A673 (cell line): Measurements from ENCODE around the gene RTL1. TPM values are rescaled to one million over a fixed set of nuclear protein-coding genes. Genes with fewer than 3 reads are reported as not detected.

Experiments
- BruUV-seq: library from RNA; stranded (reverse); fragments of 400-500 nt; replicated peaks from 2 replicates; lab custom pipeline; 2021; lab: Mats Ljungman, UMichigan
- CTCF ChIA-PET: fragments of 300-600 bp; sonication (Branson Sonifier 250); formaldehyde crosslinking; loops from one replicate; lab custom pipeline; 2022; ENCODE audit warnings: antibody characterized with exemption; lab: Charles Lee
- POLR2A ChIA-PET: fragments of 300-600 bp; sonication (Branson Sonifier 250); formaldehyde crosslinking; loops from one replicate; lab custom pipeline; 2022; ENCODE audit warnings: antibody characterized with exemption; ENCODE audit not compliant: low non-redundant PET; lab: Charles Lee
- DNase-seq: peaks from one replicate; pipeline ENCODE4 v3.0.0-alpha.2; 2015; ENCODE audit warnings: low spot score
- H3K27ac ChIP-seq: fragments of 200-600 bp; sonication (generic); 2 replicates; pipeline ENCODE4 v1.5.1; 2016; ENCODE audit warnings: mixed run types, low read depth, mild to moderate bottlenecking, mixed read lengths, antibody characterized with exemption, low read length; ENCODE audit not compliant: poor library complexity, severe bottlenecking
- H3K27me3 ChIP-seq: fragments of 200-600 bp; sonication (generic); replicated peaks from 2 replicates; pipeline ENCODE4 v1.6.1; 2017; ENCODE audit warnings: mixed run types, low read depth, mild to moderate bottlenecking, mixed read lengths, antibody characterized with exemption, low read length; ENCODE audit not compliant: insufficient read depth, poor library complexity
- H3K36me3 ChIP-seq: fragments of 200-600 bp; sonication (generic); 2 replicates; pipeline ENCODE4 v1.6.1; 2016; ENCODE audit warnings: mixed run types, mild to moderate bottlenecking, mixed read lengths, antibody characterized with exemption, low read length; ENCODE audit not compliant: insufficient read depth, poor library complexity, severe bottlenecking
- H3K4me1 ChIP-seq: fragments of 200-600 bp; sonication (generic); 2 replicates; pipeline ENCODE4 v1.6.1; 2017; ENCODE audit warnings: mixed run types, mild to moderate bottlenecking, mixed read lengths, antibody characterized with exemption, low read length; ENCODE audit not compliant: insufficient read depth, poor library complexity, severe bottlenecking
- H3K4me3 ChIP-seq: fragments of 200-600 bp; sonication (generic); 2 replicates; pipeline ENCODE4 v1.5.1; 2016; ENCODE audit warnings: low read depth, mixed run types, mild to moderate bottlenecking, mixed read lengths, low read length; ENCODE audit not compliant: poor library complexity, severe bottlenecking
- H3K9me3 ChIP-seq: fragments of 200-600 bp; sonication (generic); 2 replicates; pipeline ENCODE4 v1.6.1; 2016; ENCODE audit warnings: mixed run types, low read depth, mild to moderate bottlenecking, mixed read lengths, antibody characterized with exemption, low read length; ENCODE audit not compliant: poor library complexity, severe bottlenecking
- EZH2 ChIP-seq: fragments of 200-600 bp; sonication (generic); IDR thresholded peaks from 2 replicates; pipeline ENCODE4 v1.6.1; 2017; ENCODE audit warnings: borderline replicate concordance, low read depth, mild to moderate bottlenecking, mixed read lengths, antibody characterized with exemption, low read length; ENCODE audit not compliant: poor library complexity, severe bottlenecking
- intact Hi-C: fragments of 100-400 bp; cut with micrococcal nuclease; formaldehyde crosslinking; loops from one replicate; pipeline ENCODE4 v1.10.0; 2022; ENCODE audit not compliant: unreplicated experiment
- total RNA-seq: library from RNA; stranded (reverse); gene quantifications from 2 replicates; pipeline ENCODE4 v1.2.3, GENCODE V29; 2021
- TF ChIP-seq, protein P1 (sequence below): fragments of 300-800, 200-600 bp; sonication (generic); conservative IDR thresholded peaks from 2 replicates; pipeline ENCODE4 v1.5.1; 2017; ENCODE audit warnings: low read depth, mild to moderate bottlenecking, antibody characterized with exemption, low read length, moderate library complexity, mixed read lengths

The RTL1 gene
- total RNA-seq, 1 experiment from 2014 or later, result 0.09 TPM

DNA sequence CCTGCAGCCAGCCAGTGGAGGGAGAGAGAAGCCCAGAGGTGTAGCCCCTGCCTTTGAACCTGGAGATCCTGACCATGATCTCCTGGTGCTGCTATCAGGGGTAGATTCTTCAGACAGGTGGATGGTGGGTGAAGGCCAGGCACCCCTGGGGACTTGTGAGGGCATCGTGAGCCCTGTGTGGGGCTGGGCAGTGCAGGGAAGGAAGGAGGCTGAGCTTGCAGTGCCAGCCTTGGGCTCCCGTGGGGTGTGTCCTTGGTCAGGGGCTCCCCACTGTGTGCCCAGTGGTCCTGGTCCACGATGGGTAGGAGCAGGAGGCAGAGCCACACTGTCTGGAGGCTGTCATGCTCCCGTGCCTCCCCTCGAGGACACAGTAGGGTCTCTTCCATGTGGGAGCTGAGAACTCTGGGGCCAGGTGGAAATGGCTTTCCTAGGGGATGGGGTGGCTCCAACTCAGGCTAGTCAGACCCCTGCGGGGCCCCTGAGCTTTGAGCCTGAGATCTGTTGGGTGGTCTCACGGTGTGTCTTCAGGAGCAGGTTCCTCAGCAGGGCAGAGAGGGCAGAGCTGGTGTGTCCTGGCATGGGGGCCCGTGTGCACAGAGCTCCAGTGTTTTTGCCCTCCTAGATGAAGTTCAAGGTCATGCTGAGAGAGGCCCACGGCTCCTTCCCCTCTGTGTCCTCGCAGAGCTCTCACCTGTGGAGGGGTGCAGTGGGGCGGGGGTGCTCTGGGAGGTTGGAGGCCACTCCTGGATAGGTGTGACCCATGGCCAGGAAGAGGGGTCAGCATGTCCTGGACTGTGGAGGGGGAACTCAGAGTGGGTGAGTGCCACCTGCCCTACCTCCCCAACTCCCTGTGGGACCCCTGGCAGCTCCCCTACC, 25.0 kb downstream of the RTL1 start:
- Histone ChIP-seq H3K4me1 (no peaks in the 10 kb centered on the region), H3K4me3 (no peak overlapping the region), H3K27me3 (no peaks in the 10 kb centered on the region), H3K27ac (no peak overlapping the region), H3K36me3 (no peaks in the 10 kb centered on the region), H3K9me3 (no peaks in the 10 kb centered on the region)
- BruUV-seq, result no TSS peak
- TF ChIP-seq, protein P1, sequence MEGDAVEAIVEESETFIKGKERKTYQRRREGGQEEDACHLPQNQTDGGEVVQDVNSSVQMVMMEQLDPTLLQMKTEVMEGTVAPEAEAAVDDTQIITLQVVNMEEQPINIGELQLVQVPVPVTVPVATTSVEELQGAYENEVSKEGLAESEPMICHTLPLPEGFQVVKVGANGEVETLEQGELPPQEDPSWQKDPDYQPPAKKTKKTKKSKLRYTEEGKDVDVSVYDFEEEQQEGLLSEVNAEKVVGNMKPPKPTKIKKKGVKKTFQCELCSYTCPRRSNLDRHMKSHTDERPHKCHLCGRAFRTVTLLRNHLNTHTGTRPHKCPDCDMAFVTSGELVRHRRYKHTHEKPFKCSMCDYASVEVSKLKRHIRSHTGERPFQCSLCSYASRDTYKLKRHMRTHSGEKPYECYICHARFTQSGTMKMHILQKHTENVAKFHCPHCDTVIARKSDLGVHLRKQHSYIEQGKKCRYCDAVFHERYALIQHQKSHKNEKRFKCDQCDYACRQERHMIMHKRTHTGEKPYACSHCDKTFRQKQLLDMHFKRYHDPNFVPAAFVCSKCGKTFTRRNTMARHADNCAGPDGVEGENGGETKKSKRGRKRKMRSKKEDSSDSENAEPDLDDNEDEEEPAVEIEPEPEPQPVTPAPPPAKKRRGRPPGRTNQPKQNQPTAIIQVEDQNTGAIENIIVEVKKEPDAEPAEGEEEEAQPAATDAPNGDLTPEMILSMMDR, result no peak
- no peak for TF ChIP-seq EZH2
- POLR2A ChIA-PET, result no interaction called here
- no peak for DNase-seq
- intact Hi-C loops, result no loop called here
- CTCF ChIA-PET, result no interaction called here

- H3K4me1 ChIP-seq, result no peaks in the 10 kb centered on the region
- no peak overlapping the region for H3K27ac ChIP-seq
- ChIA-PET POLR2A (interaction anchor here (0.6 kb wide), 1 partner anchor 1298 kb away, joined by 4 read pairs; no protein-coding TSS in a partner anchor), CTCF (no interaction called here)
- H3K4me3 ChIP-seq, result no peak overlapping the region
- H3K27me3 ChIP-seq, result no peaks in the 10 kb centered on the region
- intact Hi-C loops, result no loop called here
- no peaks in the 10 kb centered on the region for H3K9me3 ChIP-seq
- TF ChIP-seq EZH2, result no peak
- H3K36me3 ChIP-seq, result no peaks in the 10 kb centered on the region
- DNase-seq, result no peak
- no TSS peak for BruUV-seq
These were observed 27.5 kb downstream of the RTL1 start for GRCh38 chr14:100875861-100876590.

DNA sequence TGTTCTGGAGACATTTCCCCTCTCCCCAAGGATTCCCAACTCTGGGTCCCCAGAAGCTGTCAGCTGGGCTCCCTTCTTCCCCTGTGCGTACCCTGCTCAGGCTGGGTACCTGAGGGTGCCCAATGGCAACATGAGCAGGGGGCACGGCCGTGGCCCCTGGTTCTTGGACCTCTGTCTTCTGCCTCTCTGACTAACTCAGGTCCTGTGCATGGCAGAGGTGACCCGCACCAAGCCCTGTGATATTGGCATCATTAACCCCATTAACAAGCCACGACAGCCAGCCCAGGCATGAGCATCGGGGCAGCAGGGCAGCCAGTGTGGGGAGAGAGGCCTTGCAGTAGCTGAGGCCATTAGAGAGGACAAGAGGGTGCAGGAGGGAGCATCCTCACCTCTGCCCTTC, 28.4 kb downstream of the RTL1 start:
- Histone ChIP-seq H3K4me3 (no peak overlapping the region), H3K27ac (no peak overlapping the region), H3K27me3 (no peaks in the 10 kb centered on the region), H3K36me3 (no peaks in the 10 kb centered on the region), H3K9me3 (no peaks in the 10 kb centered on the region), H3K4me1 (no peaks in the 10 kb centered on the region)
- no TSS peak for BruUV-seq
- DNase-seq, result no peak
- ChIA-PET POLR2A (interaction anchor here (0.6 kb wide), 1 partner anchor 1298 kb away, joined by 4 read pairs; no protein-coding TSS in a partner anchor), CTCF (no interaction called here)
- intact Hi-C loops, result no loop called here
- TF ChIP-seq, protein P1, result no peak
- TF ChIP-seq EZH2, result no peak
